PC-3 (cell line): ENCODE data around the gene RIMKLB.

Source experiments
- EZH2 ChIP-seq: fragments of 300-600 bp; sonication (generic); IDR thresholded peaks from one replicate; pipeline ENCODE4 v1.6.1; 2017; ENCODE audit warnings: antibody characterized with exemption, mild to moderate bottlenecking, low read length; ENCODE audit not compliant: unreplicated experiment
- TF ChIP-seq, protein P1 (sequence below): fragments of 300-600 bp; sonication (generic); conservative IDR thresholded peaks from 2 replicates; pipeline ENCODE4 v1.5.1; 2017; ENCODE audit warnings: antibody characterized with exemption, low read depth, mild to moderate bottlenecking, low read length

DNA sequence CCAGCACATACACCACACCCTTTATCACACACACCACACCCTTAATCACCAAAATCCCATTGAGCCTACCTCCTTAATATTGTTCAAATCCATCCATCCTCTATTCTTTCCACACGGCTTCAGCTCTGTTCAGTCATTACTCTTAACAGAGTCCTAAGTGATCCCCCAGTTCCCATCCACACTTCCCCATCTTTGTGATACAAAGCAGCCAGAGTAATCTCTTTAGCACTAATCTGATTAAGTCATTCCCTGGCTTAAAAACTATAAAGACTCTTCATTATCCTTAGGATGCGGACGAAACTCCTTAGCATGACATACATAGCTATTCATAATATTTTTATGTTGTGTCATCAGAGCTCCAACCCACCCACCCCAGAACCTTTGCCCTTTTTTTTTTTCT, 20.4 kb upstream of the RIMKLB start:
- TF ChIP-seq, protein P1, sequence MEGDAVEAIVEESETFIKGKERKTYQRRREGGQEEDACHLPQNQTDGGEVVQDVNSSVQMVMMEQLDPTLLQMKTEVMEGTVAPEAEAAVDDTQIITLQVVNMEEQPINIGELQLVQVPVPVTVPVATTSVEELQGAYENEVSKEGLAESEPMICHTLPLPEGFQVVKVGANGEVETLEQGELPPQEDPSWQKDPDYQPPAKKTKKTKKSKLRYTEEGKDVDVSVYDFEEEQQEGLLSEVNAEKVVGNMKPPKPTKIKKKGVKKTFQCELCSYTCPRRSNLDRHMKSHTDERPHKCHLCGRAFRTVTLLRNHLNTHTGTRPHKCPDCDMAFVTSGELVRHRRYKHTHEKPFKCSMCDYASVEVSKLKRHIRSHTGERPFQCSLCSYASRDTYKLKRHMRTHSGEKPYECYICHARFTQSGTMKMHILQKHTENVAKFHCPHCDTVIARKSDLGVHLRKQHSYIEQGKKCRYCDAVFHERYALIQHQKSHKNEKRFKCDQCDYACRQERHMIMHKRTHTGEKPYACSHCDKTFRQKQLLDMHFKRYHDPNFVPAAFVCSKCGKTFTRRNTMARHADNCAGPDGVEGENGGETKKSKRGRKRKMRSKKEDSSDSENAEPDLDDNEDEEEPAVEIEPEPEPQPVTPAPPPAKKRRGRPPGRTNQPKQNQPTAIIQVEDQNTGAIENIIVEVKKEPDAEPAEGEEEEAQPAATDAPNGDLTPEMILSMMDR = no peak
- no peak for TF ChIP-seq EZH2
